Stimulated activated CD4-positive, alpha-beta T cell treated with anti-CD3 and anti-CD28 coated beads, Interleukin-1b, Interleukin-23, amount 100 ng/mL, for 1 hour (primary cell): ENCODE measurements around the gene CERS6.
"Not testable (repeated sequence)": the region's sequence is repeated elsewhere in the genome, so short reads cannot be mapped to it uniquely, and the experiment has no call there.

Source experiments
- DNase-seq, 2 donors: peaks; one replicate each; pipeline ENCODE4 v3.0.0-alpha.2; 2020; ENCODE audit warnings: low read depth in 2 of 2

The CERS6 gene

GRCh38 chr2:168496906-168497305 lies 40.8 kb downstream of the CERS6 start:
- DNase-seq = no peak

GRCh38 chr2:168499500-168499899 lies 43.4 kb downstream of the CERS6 start:
- DNase-seq = no peak

GRCh38 chr2:168500516-168500915 lies 44.4 kb downstream of the CERS6 start:
- DNase-seq = no peak

GRCh38 chr2:168501466-168502065 lies 45.5 kb downstream of the CERS6 start:
- no peak for DNase-seq

- DNase-seq = not testable (repeated sequence)
Observed at GRCh38 chr2:168502852-168503251, 46.8 kb downstream of the CERS6 start.

GRCh38 chr2:168503901-168504300 lies 47.8 kb downstream of the CERS6 start:
- no peak for DNase-seq

- no peak for DNase-seq
Observed at GRCh38 chr2:168504323-168504722, 48.3 kb downstream of the CERS6 start.

GRCh38 chr2:168510125-168510756 lies 54.2 kb downstream of the CERS6 start:
- DNase-seq = no peak

GRCh38 chr2:168514692-168515091 lies 58.6 kb downstream of the CERS6 start:
- no peak for DNase-seq

GRCh38 chr2:168515502-168515901 lies 59.4 kb downstream of the CERS6 start:
- no peak for DNase-seq

GRCh38 chr2:168517816-168518215 lies 61.7 kb downstream of the CERS6 start:
- DNase-seq = no peak

- no peak for DNase-seq
Observed at GRCh38 chr2:168518555-168519066, 62.5 kb downstream of the CERS6 start.

GRCh38 chr2:168519534-168520308 lies 63.6 kb downstream of the CERS6 start:
- no peak for DNase-seq

- no peak for DNase-seq
Observed at GRCh38 chr2:168521053-168521741, 65.1 kb downstream of the CERS6 start.

- DNase-seq = no peak
Observed at GRCh38 chr2:168522446-168522845, 66.4 kb downstream of the CERS6 start.

- no peak for DNase-seq
Observed at GRCh38 chr2:168524005-168524404, 67.9 kb downstream of the CERS6 start.

- no peak for DNase-seq
Observed at GRCh38 chr2:168525020-168525419, 68.9 kb downstream of the CERS6 start.

- DNase-seq = no peak
Observed at GRCh38 chr2:168525716-168526446, 69.8 kb downstream of the CERS6 start.

GRCh38 chr2:168526641-168527040 lies 70.6 kb downstream of the CERS6 start:
- no peak for DNase-seq

GRCh38 chr2:168528016-168528415 lies 71.9 kb downstream of the CERS6 start:
- DNase-seq = no peak

GRCh38 chr2:168528469-168528868 lies 72.4 kb downstream of the CERS6 start:
- DNase-seq = no peak
